ENCODE measurements around the gene D2HGDH.
A peak's percentile ranks its signal among the peaks of the same experiment; 100 is the strongest.

GRCh38 chr2:241724259-241724974 lies 10.0 kb upstream of the D2HGDH start:
- TF ChIP-seq CTCF (IDR thresholded peaks at IDR 0.05): peak in 1 of 4 experiments; percentile 17
- TF ChIP-seq POLR2A (IDR thresholded peaks at IDR 0.05): no peak

Data from uterus (tissue), 2 donors.